ENCODE measurements around the gene ZBTB46.

Gene ZBTB46

DNA sequence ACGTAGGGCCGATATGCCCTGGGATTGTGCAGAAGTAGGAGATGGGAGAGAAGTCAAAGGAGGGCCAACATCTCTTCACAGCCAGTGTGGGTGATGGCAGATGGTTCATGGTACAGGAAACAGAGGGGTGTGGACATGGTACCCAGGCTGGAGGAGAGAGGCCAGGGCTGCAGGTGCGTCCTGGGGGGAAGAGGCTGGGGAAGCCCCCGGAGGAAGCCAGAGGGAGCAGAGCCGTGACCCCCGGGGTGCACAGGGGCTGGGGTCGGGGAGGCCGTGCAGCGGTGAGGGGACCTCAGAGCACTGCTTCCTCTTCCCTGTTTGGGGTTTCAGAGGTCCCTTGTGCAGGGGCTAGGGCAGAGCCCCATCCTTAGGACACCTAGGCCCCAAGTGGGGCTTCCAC lies 11.2 kb upstream of the ZBTB46 start:
- H3K4me3 ChIP-seq (ENCODE audit: low read depth, low read length) = no peak overlapping the region

DNA sequence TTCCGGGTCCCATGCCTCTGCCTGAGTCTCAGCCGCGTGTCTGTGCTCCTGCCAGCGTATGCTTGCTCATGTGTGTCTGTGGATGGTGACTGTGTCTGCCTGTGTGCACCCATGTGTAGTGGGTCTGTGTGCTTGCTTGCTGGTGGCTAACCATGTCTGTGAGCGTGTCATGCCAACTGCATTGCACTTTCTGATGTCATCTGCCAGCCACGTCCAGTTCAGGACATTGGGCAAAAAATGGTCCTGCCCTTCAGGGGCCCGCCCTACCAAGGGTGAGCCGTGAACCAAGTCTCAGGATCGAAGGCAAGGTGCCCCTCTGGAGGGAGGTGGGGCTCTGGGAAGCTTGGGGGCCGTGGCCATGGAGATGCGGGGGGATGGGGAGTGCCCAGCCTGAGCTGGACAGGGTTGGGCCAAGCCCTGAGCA lies 9.4 kb upstream of the ZBTB46 start:
- no peak overlapping the region for H3K4me3 ChIP-seq (ENCODE audit: low read depth, low read length)

DNA sequence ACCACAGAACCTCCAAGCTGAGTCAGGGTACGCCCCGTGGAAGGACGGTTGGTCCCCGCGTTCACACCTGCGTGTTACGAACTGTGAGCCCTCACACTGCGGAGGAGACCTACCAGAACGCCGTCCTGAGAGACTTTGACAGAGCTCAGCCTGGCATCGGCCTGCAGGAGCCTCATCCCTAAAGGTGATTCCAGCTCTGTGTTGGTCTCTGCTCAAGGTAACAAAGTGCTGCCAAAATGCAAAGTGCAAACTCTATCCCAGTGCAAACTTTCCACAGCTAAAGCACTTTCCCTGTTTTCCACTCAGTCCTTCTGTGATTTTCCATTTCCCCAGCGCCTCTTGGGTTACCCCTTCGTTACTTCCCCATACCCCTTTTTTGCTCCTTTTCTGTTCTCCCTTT lies 8.6 kb upstream of the ZBTB46 start:
- no peak overlapping the region for H3K4me3 ChIP-seq (ENCODE audit: low read depth, low read length)

DNA sequence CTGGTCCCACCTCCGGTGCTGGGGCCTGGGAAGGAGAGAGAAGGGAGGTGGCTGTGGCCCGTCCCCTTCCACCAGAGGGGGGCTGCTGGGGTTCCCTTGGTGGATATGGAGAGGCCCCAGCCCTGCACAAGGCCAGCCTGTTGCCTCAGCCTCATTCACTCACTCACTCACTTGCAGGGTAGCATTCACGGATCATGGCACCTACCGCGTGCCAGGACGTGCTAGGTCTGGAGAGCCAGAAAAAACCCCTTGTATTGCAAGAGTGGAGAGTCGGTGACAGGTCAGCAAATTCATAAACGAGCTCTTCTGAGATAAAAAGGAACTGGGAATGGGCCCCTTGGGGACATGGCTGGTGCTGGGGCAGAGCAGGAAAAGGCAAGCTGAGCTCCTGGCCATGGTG lies 6.4 kb upstream of the ZBTB46 start:
- no peak overlapping the region for H3K4me3 ChIP-seq (ENCODE audit: low read depth, low read length)

DNA sequence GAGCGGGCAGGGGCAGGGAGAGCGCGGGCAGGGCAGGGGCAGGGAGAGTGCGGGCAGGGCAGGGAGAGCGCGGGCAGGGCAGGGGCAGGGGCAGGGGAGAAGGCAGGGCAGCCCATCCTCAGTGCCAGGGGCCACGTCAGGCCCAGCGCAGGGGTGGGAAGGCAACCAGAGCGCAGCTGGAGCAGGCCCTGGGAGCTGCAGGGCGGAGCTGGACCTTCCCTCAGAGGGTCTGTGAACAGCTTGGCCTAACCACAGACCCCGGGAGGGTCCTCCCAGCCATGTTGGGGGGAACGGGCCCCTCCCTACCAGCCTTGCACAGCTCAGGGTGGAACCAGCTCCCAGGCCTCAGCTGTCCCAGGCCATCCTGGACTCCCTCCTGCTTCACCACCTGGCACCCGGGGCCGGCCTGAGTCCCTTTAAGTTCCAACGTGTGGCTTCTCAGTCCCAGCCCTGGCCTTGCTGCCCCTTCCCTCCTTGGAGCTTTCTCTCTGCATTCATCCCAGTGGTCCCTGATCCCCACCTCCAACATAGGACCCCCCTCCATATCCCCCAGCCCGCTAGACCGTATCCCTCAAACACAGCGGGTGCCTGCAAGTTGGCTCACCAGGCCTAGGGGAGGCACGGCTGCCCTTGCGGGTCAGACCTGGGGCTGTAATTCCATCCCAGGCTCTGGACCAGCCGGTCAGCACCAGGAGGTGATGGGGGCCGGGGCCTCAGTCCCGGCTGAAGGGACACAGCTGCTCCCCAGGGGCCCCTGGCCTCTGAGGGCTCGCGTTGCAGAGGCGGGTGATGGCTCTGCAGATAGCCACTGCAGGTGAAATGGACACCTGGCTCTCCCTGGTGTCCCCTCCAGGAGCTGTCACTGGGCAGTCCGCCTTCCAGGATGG lies 5.6 kb upstream of the ZBTB46 start:
- no peak overlapping the region for H3K4me3 ChIP-seq (ENCODE audit: low read depth, low read length)

DNA sequence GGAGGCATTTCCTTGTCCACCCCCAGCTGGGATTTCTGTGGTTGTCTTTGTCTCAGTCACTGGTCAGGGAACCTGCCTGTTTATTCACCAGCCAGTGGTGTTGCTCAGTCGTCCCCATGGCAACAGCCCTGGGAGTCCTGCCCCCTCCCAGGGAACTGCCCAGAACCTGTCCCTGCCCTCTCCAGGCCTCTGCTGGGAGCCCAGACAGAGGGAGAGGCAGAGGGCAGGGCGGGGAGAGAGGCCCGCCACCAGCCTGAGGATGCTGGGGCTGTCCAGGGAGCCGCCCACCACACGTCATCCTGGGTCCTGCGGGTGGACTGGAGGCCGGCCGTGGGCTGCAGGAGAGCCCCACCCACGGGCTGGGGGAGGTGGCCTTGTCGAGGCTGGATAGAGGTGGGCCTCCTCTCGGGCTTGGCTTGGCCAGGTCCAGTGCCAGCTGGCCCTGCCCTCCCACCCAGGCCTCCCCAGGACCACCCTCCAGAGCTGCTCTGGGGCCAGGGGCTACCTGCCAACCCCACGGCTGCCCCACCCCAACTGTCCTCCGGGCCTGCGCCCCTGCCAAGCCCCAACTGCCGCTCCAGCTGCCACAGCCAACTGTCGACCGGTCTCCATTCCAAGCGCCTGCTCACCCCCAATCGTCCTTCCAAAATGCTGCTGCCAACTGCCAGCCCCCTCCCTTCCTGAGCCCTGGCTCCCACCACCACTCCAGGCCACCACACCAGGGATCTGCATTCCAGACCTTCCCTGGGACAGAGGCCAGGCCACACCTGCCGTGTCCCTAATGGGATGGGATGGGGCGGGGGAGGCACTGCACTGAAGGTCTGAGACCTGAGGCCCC lies 4.2 kb upstream of the ZBTB46 start:
- H3K4me3 ChIP-seq (ENCODE audit: low read depth, low read length) = no peak overlapping the region

DNA sequence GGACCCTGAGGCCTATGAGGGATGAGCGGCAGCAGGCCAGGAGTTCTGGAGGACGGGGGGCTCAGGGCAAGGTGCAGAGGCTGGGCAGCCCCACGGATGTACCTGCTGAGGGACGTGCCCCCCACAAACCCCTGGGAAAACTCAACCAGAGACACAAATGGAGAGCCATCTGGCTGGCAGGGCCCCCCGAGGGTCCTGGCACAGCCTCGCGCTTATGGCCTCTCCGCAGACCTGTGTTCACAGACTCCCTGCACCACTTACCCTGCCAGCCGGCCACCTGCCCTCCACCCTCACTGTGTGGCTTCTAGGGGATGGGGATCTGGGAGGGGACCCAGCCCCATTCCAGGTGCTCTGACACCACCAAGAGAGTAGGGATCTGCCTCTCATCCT lies 3.4 kb upstream of the ZBTB46 start:
- H3K4me3 ChIP-seq (ENCODE audit: low read depth, low read length) = no peak overlapping the region

DNA sequence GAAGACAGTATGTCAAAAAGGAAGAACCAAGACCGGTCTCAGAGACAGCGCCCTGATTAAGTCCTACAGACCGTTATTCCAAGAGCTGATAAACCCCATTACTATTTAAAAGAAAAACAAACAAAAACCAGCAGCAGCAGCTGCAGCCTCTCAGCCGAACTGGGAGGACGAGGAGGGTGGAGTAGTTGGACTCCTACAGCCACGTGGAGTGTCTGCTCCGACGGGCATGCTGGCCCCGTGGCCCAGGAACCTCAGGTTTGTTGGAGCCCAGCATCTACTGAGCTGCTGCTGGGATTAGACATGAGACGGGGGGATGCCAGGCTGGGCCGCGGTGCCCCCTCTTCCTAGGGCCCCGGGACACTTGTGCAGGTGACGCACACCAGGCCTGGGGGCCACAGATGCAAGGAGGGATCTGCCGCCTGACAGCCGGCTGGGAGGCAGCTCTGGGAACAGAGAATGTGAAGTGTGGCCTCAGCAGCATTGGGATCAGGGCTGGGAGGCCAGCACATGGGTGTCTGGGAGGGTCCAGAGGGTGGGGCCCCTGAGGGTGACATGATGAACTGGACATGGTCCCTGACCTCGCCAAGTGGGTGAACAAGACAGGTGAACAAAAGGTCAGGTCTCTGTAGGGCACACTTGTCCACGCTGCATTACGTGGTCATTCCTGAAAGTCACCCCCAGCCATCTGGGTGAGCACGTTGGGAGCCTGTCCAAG lies 2.9 kb upstream of the ZBTB46 start:
- H3K4me3 ChIP-seq (ENCODE audit: low read depth, low read length) = no peak overlapping the region

DNA sequence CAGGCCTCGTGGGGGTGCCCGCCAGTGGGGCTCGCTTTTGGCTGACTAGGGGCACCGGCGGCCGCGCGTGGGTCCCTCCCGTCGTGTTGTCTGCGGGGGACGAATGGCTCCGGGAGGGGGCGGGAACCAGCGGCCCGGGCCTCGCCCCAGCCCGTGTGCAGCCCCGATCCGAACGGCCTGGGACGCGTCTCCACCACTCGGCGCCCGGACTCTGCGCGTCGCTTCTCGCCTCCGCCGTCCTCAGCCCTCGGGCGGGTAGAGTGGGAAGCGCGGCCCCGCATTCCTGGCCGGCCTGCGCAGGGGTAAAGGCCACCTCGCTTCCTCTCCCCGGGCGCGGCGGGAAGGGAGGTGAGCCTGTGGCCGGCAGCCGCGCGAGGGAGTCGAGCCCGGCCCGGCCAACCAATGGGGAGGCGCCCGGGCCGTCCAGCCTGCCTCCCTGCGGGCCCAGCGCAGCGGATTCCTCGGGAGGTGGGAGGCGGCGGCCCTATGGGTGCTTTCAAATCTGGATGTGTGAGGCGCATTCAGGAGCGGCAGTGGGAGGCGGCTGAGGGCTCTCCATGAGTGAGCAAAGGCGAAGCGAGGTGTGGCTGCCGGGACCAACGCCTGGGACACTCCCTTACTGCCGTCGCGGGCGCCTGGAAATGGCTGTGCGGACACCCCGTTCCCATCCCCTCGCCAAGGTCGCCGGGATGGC lies 1.1 kb upstream of the ZBTB46 start:
- peak overlapping the region; percentile 37 for H3K4me3 ChIP-seq (ENCODE audit: low read depth, low read length)

DNA sequence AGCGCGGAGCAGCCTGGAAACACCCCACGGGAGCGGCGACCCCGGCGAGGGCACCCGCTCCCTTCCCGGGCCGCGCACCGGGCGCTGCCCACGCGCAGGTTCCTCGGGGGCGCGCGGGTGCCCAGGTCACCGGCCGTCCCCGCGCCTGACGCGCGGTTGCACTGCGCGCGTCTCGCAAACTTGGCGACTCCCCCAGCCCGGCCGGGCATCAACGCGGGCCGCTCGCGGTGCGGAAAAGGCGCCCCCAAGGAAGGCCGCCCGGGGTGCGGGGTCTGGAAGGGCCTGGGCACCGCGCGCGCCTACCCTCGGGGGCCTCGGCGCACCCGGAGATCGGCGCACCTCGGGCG lies 555 bp upstream of the ZBTB46 start:
- peak overlapping the region; percentile 37 for H3K4me3 ChIP-seq (ENCODE audit: low read depth, low read length)

DNA sequence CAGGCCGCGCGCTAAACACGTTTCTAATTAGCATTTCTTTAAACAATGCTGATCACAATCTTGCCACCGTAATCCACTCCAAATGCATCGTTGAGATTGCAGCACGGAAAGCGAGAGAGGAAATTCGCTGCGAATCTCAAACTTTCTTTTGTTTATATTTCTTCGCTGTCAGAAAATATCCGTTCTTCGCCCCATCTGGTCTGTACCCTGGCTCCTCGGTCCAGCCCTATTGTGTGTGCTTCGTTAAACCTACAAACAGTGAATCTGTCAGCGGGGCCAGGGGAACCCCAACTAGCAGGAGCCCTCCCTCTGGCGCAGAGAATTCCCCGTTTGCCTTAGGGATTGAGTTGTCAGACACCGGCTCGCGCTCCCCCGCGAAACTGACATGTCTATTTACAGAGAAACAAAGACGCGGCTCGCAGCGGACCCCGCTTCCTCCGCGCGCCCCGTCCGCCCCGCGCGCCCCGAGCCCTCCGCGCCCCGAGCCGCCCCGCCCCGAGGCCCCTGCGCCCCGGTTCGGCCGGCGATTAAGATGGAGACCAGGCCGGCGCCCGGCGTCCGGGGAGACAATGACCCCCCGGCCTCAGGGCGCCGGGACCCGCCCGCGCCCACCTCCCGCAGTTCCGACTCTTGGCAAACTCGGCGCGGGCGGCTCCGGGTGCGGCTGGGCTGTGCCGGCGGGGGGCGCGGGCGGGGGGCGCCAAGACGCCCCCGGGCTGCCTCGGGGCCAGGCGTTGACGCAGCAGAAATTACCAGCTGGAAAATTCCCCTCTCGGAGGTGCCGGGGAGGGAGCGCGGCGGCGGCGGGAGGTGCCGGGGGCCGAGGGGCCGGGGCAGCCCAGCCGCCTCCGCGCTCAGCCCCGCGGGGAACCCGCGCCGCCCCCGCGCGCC lies 874 bp downstream of the ZBTB46 start:
- peak overlapping the region; percentile 69 for H3K4me3 ChIP-seq (ENCODE audit: low read depth, low read length)

DNA sequence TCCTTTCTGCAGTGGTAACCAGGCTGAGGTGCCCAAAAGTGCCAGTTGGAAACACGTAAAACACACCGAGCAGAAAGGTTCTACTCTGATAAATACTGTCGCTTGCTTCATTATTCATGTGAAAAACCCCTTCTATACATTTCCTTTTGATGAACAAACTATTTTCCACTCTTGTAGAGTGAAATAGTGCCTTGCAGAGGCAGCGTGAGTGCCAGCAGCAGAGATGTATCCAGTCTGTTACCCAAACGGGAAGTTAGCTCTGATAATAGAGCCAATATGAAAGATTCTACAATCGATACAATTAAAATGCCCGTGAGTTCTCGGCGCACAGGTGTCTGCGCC lies 1.5 kb downstream of the ZBTB46 start:
- H3K4me3 ChIP-seq (ENCODE audit: low read depth, low read length) = peak overlapping the region; percentile 69

DNA sequence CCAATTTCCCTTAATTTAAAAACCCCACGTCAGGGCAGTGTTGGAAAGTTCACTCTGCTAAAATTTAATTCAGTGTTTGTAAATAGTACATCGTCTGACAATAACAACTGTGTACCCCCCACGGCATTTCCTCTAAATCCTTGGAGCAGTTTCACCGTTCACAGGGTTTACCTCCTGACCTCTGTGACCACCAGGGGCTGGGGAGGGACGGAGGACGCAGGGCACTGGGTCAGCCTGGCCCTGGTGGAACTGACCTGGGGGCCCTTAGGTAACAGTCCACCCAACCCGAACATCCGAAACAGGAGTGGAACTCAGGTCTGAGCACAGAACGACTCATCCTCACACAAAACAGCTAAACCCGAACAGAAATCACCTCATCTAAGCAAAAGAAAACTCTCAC lies 2.1 kb downstream of the ZBTB46 start:
- no peak overlapping the region for H3K4me3 ChIP-seq (ENCODE audit: low read depth, low read length)

DNA sequence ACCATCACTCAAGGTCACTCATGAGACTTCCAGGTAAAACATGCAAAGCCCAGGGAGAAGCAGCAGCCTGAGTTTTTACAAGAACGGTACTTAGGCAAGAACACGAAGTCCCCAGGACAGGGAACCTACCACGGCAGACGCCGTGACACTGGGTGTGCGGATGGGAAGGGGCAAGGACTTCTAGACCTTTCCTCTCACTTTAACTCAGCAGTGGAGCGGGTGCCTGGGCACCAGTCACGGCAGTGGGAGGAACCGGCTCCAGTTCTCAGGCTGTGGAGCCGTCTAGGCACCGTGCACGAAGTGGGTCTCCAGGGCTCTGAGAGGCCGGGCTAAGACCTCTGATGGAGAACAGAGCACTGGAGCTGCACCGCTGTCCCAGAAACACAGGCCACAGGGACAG lies 2.5 kb downstream of the ZBTB46 start:
- no peak overlapping the region for H3K4me3 ChIP-seq (ENCODE audit: low read depth, low read length)

DNA sequence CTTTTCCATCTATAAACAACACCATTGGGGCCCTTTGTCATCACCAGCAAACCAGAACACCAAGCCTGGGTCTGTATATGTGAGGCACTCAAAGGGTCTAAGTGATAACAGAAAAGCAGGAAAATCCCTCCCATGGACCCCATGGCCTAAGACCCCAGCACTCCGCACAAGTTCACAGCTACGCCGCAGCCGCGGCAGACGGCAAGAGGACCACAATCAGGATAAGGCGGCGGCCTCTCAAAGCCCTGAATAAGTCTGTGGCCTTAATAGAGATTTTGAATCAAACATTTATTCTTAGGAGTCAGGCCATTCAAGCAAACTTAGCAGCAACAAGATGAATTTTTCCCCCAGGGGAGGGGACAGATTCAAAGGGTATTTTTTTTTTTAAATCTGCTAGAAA lies 2.9 kb downstream of the ZBTB46 start:
- H3K4me3 ChIP-seq (ENCODE audit: low read depth, low read length) = no peak overlapping the region

DNA sequence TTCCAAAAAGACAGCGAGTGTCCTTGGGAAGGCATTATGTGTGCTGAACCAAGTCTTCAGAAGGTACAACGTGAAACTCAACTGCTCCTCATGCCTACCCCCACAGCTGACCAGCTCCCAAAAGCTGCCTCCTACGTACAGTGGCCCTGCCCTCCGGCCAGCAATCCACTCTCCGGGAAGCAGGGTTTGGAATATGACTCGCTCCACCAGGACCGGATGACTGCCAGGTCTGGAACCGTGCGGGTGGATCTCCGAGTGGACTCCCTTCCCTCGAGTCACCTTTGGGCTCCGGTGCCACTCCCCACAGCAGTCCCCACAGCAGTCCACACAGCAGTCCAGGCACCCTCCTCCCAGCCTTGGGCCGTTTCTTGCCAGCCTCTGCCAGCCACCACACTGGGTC lies 4.3 kb downstream of the ZBTB46 start:
- no peak overlapping the region for H3K4me3 ChIP-seq (ENCODE audit: low read depth, low read length)

DNA sequence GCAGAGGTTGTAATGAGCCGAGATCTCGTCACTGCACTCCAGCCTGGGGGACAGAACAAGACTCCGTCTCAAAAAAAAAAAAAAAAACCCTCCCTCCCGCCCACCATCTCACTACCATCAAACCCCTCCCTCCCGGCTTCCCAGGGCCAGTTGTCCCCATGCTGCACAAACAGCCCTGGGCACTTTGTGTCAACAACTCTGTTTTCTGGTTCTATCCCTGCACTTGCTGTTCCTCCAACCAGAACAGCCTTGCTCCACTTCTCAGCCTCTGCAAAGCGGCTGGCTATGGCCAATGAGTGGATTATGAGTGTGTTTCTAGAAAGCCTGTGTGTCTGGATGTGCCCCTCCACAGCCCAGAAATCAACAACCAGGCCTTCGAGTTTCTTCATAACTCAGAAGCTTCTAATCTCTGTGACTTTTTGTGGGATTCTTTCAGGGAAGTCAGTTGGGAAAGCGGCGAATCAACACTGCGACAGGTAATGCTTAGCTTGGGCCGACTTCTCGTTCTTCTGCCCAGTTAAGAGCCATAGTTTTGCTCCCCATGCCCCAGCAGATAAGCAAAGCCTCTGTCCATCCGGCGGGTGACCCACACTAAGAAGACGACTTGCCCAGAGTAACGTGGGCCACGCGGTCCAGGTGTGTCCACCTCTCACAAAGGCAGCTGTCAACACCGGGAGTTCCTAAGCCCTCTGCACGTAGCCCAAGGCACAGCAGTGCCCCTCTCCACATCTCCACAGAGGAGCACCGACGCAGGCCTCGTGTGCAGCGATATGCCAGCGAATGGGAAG lies 5.5 kb downstream of the ZBTB46 start:
- no peak overlapping the region for H3K4me3 ChIP-seq (ENCODE audit: low read depth, low read length)

DNA sequence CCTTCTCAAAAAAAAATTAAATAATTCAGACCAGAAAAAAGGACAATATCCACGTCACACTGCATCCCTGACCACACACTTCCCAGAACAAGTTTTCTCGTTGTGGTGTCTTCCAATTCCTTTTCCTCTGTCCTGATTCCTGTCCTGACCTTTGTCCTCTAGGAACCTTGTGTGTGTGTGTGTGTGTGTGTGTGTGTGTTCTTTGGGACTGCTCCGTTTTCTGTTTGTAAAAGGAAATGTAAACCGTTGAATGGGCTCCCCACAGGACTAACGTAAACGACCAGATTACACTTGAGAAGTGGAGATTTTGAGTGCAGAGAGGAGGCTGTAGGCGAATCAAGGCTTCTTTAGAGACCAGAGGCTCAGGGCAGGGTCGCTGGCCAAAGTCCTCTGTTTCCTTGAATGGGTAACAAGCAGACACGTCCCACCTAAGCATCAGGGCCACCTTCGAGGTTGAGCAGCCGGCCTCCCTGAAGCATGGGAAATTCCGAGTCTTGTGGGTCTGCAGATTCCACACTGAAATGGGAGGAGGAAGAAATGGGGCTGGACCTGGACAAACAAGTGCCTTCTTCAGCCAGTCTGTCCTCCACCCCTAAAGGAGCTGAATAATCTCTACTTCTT lies 7.3 kb downstream of the ZBTB46 start:
- H3K4me3 ChIP-seq (ENCODE audit: low read depth, low read length) = no peak overlapping the region

DNA sequence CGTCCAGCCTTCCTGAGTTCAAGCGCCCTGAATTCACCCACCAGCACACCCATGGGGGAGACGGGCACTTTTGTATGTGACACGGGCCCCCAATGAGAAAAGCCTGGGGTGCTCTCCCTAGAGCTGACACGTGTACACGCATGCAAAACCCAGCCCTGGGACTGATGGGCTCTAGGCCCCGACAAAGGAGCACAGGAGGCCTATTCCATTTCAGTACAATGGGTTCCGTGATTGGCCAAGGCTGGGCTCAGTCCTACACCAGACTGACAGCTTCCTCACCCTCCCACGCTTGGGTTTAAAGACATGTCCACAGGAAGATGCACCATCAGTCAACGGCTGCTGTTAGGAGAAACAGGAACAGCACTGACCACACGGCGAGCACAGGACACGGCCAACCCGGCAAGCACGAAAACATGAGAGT lies 8.8 kb downstream of the ZBTB46 start:
- H3K4me3 ChIP-seq (ENCODE audit: low read depth, low read length) = no peak overlapping the region

All from iPS-11a (cell line).